ENCODE measurements around the gene SETD4.
A peak's percentile ranks its signal among the peaks of the same experiment; 100 is the strongest.

Gene SETD4

GRCh38 chr21:36072453-36073162 lies 12.3 kb upstream of the SETD4 start:
- H3K4me3 ChIP-seq (ENCODE audit: low read length): no peak overlapping the region
- TF ChIP-seq ZNF274 (IDR thresholded peaks at IDR 0.05; ENCODE audit: low read depth, low read length): no peak

GRCh38 chr21:36070999-36071398 lies 10.7 kb upstream of the SETD4 start:
- no peak overlapping the region for H3K4me3 ChIP-seq (ENCODE audit: low read length)
- no peak for TF ChIP-seq ZNF274 (IDR thresholded peaks at IDR 0.05; ENCODE audit: low read depth, low read length)

GRCh38 chr21:36069713-36070583 lies 9.6 kb upstream of the SETD4 start, which contains the start of gene CBR1:
CBR1 (plus strand) TSS chr21:36070024; CDS start chr21:36070116, 92 bp downstream.
- TF ChIP-seq ZNF274 (IDR thresholded peaks at IDR 0.05; ENCODE audit: low read depth, low read length): no peak
- peak within 1 kb of the TSS; percentile 64 for H3K4me3 ChIP-seq (ENCODE audit: low read length)

GRCh38 chr21:36068748-36069398 lies 8.5 kb upstream of the SETD4 start:
- no peak overlapping the region for H3K4me3 ChIP-seq (ENCODE audit: low read length)
- no peak for TF ChIP-seq ZNF274 (IDR thresholded peaks at IDR 0.05; ENCODE audit: low read depth, low read length)

GRCh38 chr21:36065497-36066036 lies 5.2 kb upstream of the SETD4 start:
- no peak overlapping the region for H3K4me3 ChIP-seq (ENCODE audit: low read length)
- no peak for TF ChIP-seq ZNF274 (IDR thresholded peaks at IDR 0.05; ENCODE audit: low read depth, low read length)

- no peak for TF ChIP-seq ZNF274 (IDR thresholded peaks at IDR 0.05; ENCODE audit: low read depth, low read length)
- H3K4me3 ChIP-seq (ENCODE audit: low read length): no peak overlapping the region
Measured at GRCh38 chr21:36064085-36064460, 3.7 kb upstream of the SETD4 start.

- TF ChIP-seq ZNF274 (IDR thresholded peaks at IDR 0.05; ENCODE audit: low read depth, low read length): no peak
- H3K4me3 ChIP-seq (ENCODE audit: low read length): no peak overlapping the region
Measured at GRCh38 chr21:36063375-36064084, 3.2 kb upstream of the SETD4 start.

GRCh38 chr21:36061445-36061844 lies 1.1 kb upstream of the SETD4 start:
- no peak for TF ChIP-seq ZNF274 (IDR thresholded peaks at IDR 0.05; ENCODE audit: low read depth, low read length)
- no peak overlapping the region for H3K4me3 ChIP-seq (ENCODE audit: low read length)

GRCh38 chr21:36059823-36060158 lies 535 bp downstream of the SETD4 start:
- H3K4me3 ChIP-seq (ENCODE audit: low read length): peak overlapping the region; percentile 83
- TF ChIP-seq ZNF274 (IDR thresholded peaks at IDR 0.05; ENCODE audit: low read depth, low read length): no peak

GRCh38 chr21:36055551-36055950 lies 4.8 kb downstream of the SETD4 start:
- H3K4me3 ChIP-seq (ENCODE audit: low read length): no peak overlapping the region
- TF ChIP-seq ZNF274 (IDR thresholded peaks at IDR 0.05; ENCODE audit: low read depth, low read length): no peak

- no peak overlapping the region for H3K4me3 ChIP-seq (ENCODE audit: low read length)
- TF ChIP-seq ZNF274 (IDR thresholded peaks at IDR 0.05; ENCODE audit: low read depth, low read length): no peak
Measured at GRCh38 chr21:36053715-36054062, 6.6 kb downstream of the SETD4 start.

- H3K4me3 ChIP-seq (ENCODE audit: low read length): no peak overlapping the region
Measured at GRCh38 chr21:36052860-36053714, 7.2 kb downstream of the SETD4 start.

GRCh38 chr21:36048357-36048756 lies 12.0 kb downstream of the SETD4 start:
- no peak overlapping the region for H3K4me3 ChIP-seq (ENCODE audit: low read length)
- TF ChIP-seq ZNF274 (IDR thresholded peaks at IDR 0.05; ENCODE audit: low read depth, low read length): no peak

More at GRCh38 chr21:36052860-36053714, 7.2 kb downstream of the SETD4 start:
- no peak for TF ChIP-seq ZNF274 (IDR thresholded peaks at IDR 0.05; ENCODE audit: low read depth, low read length)

All from GM08714 (cell line).